SIG-M5 treated with dmso at 0.1 percent for 504 hours (cell line): ENCODE measurements around the gene PLS1.
A peak's percentile ranks its signal among the peaks of the same experiment; 100 is the strongest.
"Not testable (repeated sequence)": the region's sequence is repeated elsewhere in the genome, so short reads cannot be mapped to it uniquely, and the experiment has no call there.

Experiments
- DNase-seq: peaks from one replicate; lab custom pipeline; 2025; ENCODE audit not compliant: unreplicated experiment; lab: John Stamatoyannopoulos, UW

PLS1 gene

GRCh38 chr3:142595951-142596725 is at the start of gene PLS1:
Gene PLS1 (plus strand): TSS chr3:142596393. CDS start chr3:142664238, 67,845 bp downstream.
- DNase-seq: peak; percentile 87

GRCh38 chr3:142549986-142550385 is 46.2 kb upstream of the PLS1 start:
- no peak for DNase-seq

- not testable (repeated sequence) for DNase-seq
These were observed 43.6 kb upstream of the PLS1 start for GRCh38 chr3:142552579-142552978.

- no peak for DNase-seq
These were observed 42.5 kb upstream of the PLS1 start for GRCh38 chr3:142553741-142554140.

GRCh38 chr3:142560118-142560517 is 36.1 kb upstream of the PLS1 start:
- DNase-seq: no peak

- no peak for DNase-seq
These were observed 32.6 kb upstream of the PLS1 start for GRCh38 chr3:142563496-142563997.

- no peak for DNase-seq
These were observed 30.1 kb upstream of the PLS1 start for GRCh38 chr3:142566096-142566495.

- no peak for DNase-seq
These were observed 27.7 kb upstream of the PLS1 start for GRCh38 chr3:142568393-142569017.

- DNase-seq: not testable (repeated sequence)
These were observed 26.8 kb upstream of the PLS1 start for GRCh38 chr3:142569422-142569821.

- not testable (repeated sequence) for DNase-seq
These were observed 22.0 kb upstream of the PLS1 start for GRCh38 chr3:142574223-142574622.

- peak; percentile 56 for DNase-seq
These were observed 21.5 kb upstream of the PLS1 start for GRCh38 chr3:142574665-142575064.

- no peak for DNase-seq
These were observed 19.4 kb upstream of the PLS1 start for GRCh38 chr3:142576792-142577191.

- DNase-seq: no peak
These were observed 18.4 kb upstream of the PLS1 start for GRCh38 chr3:142577696-142578328.

- DNase-seq: peak; percentile 97
These were observed 17.6 kb upstream of the PLS1 start, which contains the start of gene ATR for GRCh38 chr3:142578329-142579223. Gene ATR (minus strand): TSS chr3:142578733. CDS start chr3:142578704, 29 bp downstream.

- DNase-seq: no peak
These were observed 16.2 kb upstream of the PLS1 start for GRCh38 chr3:142580061-142580423.

- not testable (repeated sequence) for DNase-seq
These were observed 15.1 kb upstream of the PLS1 start for GRCh38 chr3:142581070-142581469.

- DNase-seq: peak; percentile 82
These were observed 9.3 kb upstream of the PLS1 start for GRCh38 chr3:142586803-142587406.

- no peak for DNase-seq
These were observed 7.5 kb upstream of the PLS1 start for GRCh38 chr3:142588703-142589102.

GRCh38 chr3:142592268-142592667 is 3.9 kb upstream of the PLS1 start:
- not testable (repeated sequence) for DNase-seq

GRCh38 chr3:142595141-142595540 is 1.1 kb upstream of the PLS1 start:
- DNase-seq: no peak
